GM10266 (cell line): ENCODE data around the gene ELP2.

Experiments used
- DNase-seq: peaks from one replicate; pipeline ENCODE4 v3.0.0; 2012; ENCODE audit errors: extremely low spot score
- TF ChIP-seq, protein P1 (sequence below): IDR thresholded peaks from 2 replicates; pipeline ENCODE4 v1.5.1; 2012; ENCODE audit warnings: mild to moderate bottlenecking, low read depth; ENCODE audit not compliant: control insufficient read depth, insufficient read depth; ENCODE audit errors: missing control alignments

The ELP2 gene

DNA sequence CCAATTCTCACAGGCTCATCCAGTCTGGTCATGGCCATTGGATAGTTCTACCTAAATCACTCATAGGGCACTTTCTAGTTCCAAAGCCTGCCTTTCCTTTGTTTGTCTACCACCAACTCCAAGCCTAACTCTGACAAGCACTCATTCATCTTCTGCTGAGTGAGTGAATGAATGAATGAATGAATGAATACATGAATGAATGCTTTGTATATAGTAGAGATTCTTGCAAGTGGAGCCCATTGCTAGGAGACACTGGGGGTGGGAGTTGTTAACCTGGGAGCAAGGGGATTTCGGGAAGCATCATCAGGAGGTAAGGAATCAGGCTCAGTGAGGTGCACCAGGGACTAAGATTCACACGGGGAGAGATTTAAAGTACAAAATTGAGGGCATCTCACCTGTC, 54.3 kb downstream of the ELP2 start:
- TF ChIP-seq, protein P1, sequence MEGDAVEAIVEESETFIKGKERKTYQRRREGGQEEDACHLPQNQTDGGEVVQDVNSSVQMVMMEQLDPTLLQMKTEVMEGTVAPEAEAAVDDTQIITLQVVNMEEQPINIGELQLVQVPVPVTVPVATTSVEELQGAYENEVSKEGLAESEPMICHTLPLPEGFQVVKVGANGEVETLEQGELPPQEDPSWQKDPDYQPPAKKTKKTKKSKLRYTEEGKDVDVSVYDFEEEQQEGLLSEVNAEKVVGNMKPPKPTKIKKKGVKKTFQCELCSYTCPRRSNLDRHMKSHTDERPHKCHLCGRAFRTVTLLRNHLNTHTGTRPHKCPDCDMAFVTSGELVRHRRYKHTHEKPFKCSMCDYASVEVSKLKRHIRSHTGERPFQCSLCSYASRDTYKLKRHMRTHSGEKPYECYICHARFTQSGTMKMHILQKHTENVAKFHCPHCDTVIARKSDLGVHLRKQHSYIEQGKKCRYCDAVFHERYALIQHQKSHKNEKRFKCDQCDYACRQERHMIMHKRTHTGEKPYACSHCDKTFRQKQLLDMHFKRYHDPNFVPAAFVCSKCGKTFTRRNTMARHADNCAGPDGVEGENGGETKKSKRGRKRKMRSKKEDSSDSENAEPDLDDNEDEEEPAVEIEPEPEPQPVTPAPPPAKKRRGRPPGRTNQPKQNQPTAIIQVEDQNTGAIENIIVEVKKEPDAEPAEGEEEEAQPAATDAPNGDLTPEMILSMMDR: no peak
- no peak for DNase-seq

DNA sequence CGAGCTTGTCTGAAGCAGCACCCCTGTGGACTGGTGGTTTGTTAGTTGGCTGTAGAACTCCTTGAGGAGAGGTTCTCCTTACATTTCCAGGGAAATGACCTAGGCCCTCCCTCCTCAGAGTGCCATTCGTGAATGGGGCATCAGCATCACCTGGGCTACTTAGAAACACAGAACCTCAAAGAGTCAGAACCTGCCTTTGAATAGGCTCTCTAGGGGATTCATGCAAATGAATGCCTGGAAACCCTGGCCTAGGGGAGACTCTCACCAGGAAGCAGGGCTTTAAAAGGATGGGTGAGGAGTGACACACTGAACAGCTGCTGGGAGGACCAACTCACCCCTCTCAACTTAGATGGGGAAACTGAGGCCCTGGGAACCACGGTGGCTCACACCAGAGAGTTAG, 55.5 kb downstream of the ELP2 start:
- TF ChIP-seq, protein P1: no peak
- no peak for DNase-seq

DNA sequence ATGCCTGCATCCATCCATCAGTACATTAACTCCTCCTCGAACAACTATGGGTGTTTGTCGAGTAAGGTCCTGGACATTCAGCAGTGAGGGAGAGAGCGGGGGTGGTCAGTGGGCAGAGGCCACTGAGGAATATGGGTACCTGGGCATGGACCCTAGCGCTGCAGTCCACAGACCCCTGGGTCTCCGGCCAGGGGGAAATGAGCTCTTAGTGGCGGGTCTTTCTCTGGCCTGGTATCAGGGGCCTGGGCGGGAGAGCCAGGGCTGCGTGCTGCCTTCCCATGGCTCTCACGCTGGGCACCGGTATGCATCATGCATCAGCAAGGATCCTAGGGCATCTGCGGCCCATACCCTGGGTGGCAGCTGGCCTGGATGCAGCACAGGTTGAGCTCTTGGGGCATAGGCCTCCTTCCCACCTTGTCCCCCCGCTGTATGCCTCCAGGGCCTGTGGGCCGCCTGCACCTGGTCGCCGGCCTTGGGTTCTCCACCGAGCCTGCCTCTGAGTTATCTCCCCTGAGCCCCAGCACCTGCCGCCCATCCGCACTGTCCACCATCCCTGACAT, 56.3 kb downstream of the ELP2 start:
- TF ChIP-seq, protein P1: no peak
- no peak for DNase-seq

DNA sequence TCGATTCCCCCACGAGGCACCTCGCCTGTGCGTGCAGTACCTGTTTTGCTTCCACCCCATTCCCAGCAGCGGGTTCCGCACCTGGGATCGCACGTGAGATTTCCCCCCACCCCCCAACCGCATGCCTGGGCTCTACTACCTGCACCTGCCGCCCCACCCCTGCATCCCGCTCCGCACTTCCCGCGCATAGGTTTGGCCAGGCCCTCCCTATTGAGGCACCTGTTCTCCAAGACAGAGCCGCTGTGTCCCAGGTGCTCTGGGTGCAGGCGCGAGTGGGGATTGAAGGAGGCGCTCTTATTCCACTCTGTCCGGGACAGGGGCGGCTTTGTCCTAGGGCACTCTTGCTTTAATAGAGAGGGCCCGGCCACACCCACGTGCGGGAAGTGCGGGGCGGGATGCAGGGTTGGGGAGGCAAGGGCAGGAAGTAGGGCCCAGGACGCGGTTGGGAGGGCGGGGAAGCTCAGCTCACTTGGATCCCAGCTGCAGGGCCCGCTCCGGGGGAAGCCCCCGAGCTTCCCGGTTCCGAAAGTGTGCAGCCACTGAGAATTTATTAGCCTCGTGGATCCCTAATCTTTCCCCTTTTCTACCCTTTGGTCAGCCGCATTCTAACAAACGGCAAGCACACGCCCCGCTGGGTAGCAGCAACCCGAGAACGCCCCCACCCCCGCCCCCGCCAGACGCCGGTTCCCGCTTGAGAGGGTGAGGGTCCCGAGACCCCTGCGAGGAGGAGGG, 56.9 kb downstream of the ELP2 start:
- peak; percentile 35 for DNase-seq
- TF ChIP-seq, protein P1: no peak

DNA sequence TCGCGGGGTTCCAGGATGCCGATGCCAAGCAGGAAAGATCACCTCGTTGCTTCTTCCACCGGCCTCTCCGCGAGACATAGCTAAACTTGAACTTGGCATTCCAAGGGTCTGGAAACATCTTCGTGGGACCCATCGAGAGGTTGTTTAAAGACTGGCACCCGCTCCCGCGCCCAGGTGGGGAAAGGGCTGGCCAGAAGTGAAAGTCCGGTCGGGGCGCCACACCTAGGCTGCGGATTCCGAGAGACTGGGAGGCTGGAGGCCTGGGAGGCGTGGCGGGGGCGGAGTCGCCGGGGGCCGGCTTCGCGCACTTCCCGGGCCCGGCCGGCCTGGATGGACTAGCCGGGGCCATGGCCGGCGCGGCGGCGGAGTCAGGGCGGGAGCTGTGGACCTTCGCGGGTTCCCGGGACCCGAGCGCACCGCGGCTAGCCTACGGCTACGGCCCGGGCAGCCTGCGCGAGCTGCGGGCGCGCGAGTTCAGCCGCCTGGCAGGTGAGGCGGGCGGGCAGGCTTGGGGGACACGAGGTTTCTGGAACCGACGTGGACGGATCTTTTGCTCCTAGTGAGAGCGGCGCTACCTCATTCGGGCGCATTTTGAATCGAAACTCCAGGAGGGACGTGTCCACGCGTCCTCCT, 57.6 kb downstream of the ELP2 start, which contains the start of gene MOCOS:
MOCOS (plus strand) TSS at position 305 of the 633 bp plus-strand sequence; CDS start at position 348, 43 bp downstream.
- TF ChIP-seq, protein P1: no peak
- peak; percentile 81 for DNase-seq

DNA sequence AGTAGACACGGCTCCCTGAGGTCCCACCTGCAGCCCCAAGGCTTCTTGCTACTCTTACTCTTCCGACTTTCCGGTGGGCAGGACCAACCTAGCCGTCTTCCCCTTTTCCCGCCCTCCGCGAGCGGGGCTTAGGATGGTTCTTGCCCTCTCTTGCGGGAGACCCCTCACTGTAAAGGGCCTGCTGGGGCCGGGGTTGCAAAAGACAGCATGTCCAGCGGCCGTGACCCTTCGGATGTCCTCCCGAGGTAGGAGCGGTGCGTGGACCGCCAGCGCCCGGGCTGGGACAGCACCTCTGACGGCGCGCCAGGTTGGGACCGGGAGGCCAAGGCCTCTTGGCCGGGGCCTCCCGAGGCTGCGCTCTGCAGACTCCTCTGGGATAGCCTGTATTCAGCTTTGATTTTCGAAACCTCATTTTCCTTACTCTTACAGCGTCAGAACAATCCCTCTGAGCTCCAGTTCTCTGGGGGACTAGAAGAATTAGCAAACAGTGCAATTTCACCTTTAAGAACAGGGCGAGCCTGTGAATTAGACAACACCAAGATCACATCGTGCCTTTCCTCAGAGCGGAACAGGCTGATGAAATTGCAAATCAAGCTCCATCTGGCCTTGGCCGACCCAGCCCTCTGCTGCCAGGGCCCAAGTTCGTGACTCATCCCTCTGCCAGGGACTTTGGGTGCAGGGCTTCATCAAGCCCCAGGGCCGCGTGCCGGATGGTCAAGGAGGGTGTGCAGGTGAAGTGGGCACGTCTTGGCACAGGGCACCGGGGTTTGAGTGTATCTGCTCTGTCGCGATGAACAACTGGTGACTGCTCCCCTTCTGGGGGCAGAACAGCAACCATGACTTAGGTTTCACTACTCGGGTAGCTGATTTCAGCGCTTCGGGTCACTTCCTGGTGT, 58.4 kb downstream of the ELP2 start:
- DNase-seq: no peak
- TF ChIP-seq, protein P1: no peak
